H9 (cell line): Measurements from ENCODE around the gene GPBAR1. TPM values are rescaled to one million over a fixed set of nuclear protein-coding genes. Genes with fewer than 3 reads are reported as not detected.

ENCODE experiments used
- DNase-seq: peaks from one replicate; pipeline ENCODE4 v3.0.0-alpha.2; 2017
- H2AFZ ChIP-seq: one replicate; pipeline ENCODE4 v1.6.1; 2013; ENCODE audit warnings: mild to moderate bottlenecking, low read length, control low read depth, moderate library complexity
- H2AK5ac ChIP-seq: 2 replicates; pipeline ENCODE4 v1.6.1; 2013; ENCODE audit warnings: low read length, control low read depth, mixed read lengths; ENCODE audit not compliant: insufficient read length
- H2BK120ac ChIP-seq: one replicate; pipeline ENCODE4 v1.6.1; 2013; ENCODE audit warnings: low read depth, mild to moderate bottlenecking, low read length, control low read depth, inconsistent platforms; ENCODE audit not compliant: poor library complexity, severe bottlenecking
- H2BK12ac ChIP-seq: 2 replicates; pipeline ENCODE4 v1.6.1; 2013; ENCODE audit warnings: low read length, control low read depth, mixed read lengths, low read depth; ENCODE audit not compliant: insufficient read length
- H2BK15ac ChIP-seq: 2 replicates; pipeline ENCODE4 v1.6.1; 2013; ENCODE audit warnings: low read depth, low read length, control low read depth
- H2BK20ac ChIP-seq: one replicate; pipeline ENCODE4 v1.6.1; 2013; ENCODE audit warnings: low read depth, mild to moderate bottlenecking, low read length, control low read depth, inconsistent platforms; ENCODE audit not compliant: poor library complexity, severe bottlenecking
- H2BK5ac ChIP-seq: 2 replicates; pipeline ENCODE4 v1.6.1; 2013; ENCODE audit warnings: low read length, control low read depth, mixed read lengths; ENCODE audit not compliant: insufficient read length
- H3K14ac ChIP-seq: 2 replicates; pipeline ENCODE4 v1.6.1; 2013; ENCODE audit warnings: low read length, control low read depth; ENCODE audit not compliant: insufficient read depth
- H3K18ac ChIP-seq: 2 replicates; pipeline ENCODE4 v1.6.1; 2013; ENCODE audit warnings: low read depth, mild to moderate bottlenecking, mixed read lengths, low read length, control low read depth; ENCODE audit not compliant: insufficient read length
- H3K23ac ChIP-seq: 2 replicates; pipeline ENCODE4 v1.6.1; 2013; ENCODE audit warnings: low read length, control low read depth, mixed read lengths, low read depth; ENCODE audit not compliant: insufficient read length
- H3K23me2 ChIP-seq: 2 replicates; pipeline ENCODE4 v1.6.1; 2013; ENCODE audit warnings: low read depth, mild to moderate bottlenecking, mixed read lengths, low read length, control low read depth; ENCODE audit not compliant: insufficient read length, poor library complexity, severe bottlenecking
- H3K27ac ChIP-seq: 2 replicates; pipeline ENCODE4 v1.5.1; 2013; ENCODE audit warnings: low read length, control low read depth, mixed read lengths, low read depth; ENCODE audit not compliant: insufficient read length
- H3K27me3 ChIP-seq: 2 replicates; pipeline ENCODE4 v1.6.1; 2013; ENCODE audit warnings: low read length, control low read depth, inconsistent platforms; ENCODE audit not compliant: insufficient read depth
- H3K4ac ChIP-seq: 2 replicates; pipeline ENCODE4 v1.6.1; 2013; ENCODE audit warnings: low read depth, mild to moderate bottlenecking, control low read depth, inconsistent platforms, low read length, moderate library complexity
- H3K4me1 ChIP-seq: 2 replicates; pipeline ENCODE4 v1.6.1; 2013; ENCODE audit warnings: low read length, control low read depth, inconsistent platforms; ENCODE audit not compliant: insufficient read depth
- H3K4me2 ChIP-seq: 2 replicates; pipeline ENCODE4 v1.6.1; 2013; ENCODE audit warnings: low read length, control low read depth, mixed read lengths; ENCODE audit not compliant: insufficient read length, insufficient read depth
- H3K56ac ChIP-seq: 2 replicates; pipeline ENCODE4 v1.6.1; 2013; ENCODE audit warnings: low read depth, mild to moderate bottlenecking, mixed read lengths, low read length, control low read depth; ENCODE audit not compliant: insufficient read length
- H3K79me1 ChIP-seq: 2 replicates; pipeline ENCODE4 v1.6.1; 2013; ENCODE audit warnings: low read depth, mild to moderate bottlenecking, moderate library complexity, low read length, control low read depth, inconsistent platforms; ENCODE audit not compliant: insufficient read depth, poor library complexity, severe bottlenecking
- H3K79me2 ChIP-seq: 2 replicates; pipeline ENCODE4 v1.6.1; 2013; ENCODE audit warnings: low read length, control low read depth, inconsistent platforms; ENCODE audit not compliant: insufficient read depth
- H3K9ac ChIP-seq: 2 replicates; pipeline ENCODE4 v1.6.1; 2013; ENCODE audit warnings: low read length, control low read depth, mixed read lengths; ENCODE audit not compliant: insufficient read length; ENCODE audit errors: extremely low read depth
- H3K9me3 ChIP-seq: one replicate; pipeline ENCODE4 v1.6.1; 2013; ENCODE audit warnings: low read depth, low read length, inconsistent platforms; ENCODE audit not compliant: control insufficient read depth
- H3T11ph ChIP-seq: one replicate; pipeline ENCODE4 v1.6.1; 2013; ENCODE audit warnings: mild to moderate bottlenecking, low read length, control low read depth, inconsistent platforms
- H4K20me1 ChIP-seq: one replicate; pipeline ENCODE4 v1.6.1; 2013; ENCODE audit not compliant: control insufficient read depth, insufficient read length, insufficient read depth
- H4K5ac ChIP-seq: 2 replicates; pipeline ENCODE4 v1.6.1; 2013; ENCODE audit warnings: low read depth, mild to moderate bottlenecking, mixed read lengths, low read length, control low read depth; ENCODE audit not compliant: insufficient read length
- H4K8ac ChIP-seq: replicated peaks from 2 replicates; pipeline ENCODE4 v1.6.1; 2013; ENCODE audit warnings: low read length, control low read depth, mixed read lengths, low read depth; ENCODE audit not compliant: insufficient read length
- H4K91ac ChIP-seq: 2 replicates; pipeline ENCODE4 v1.6.1; 2013; ENCODE audit warnings: low read depth, mild to moderate bottlenecking, moderate library complexity, mixed read lengths, low read length, control low read depth; ENCODE audit not compliant: insufficient read length
- H3K27ac Mint-ChIP-seq, 3 experiments: 2 replicates in 2 of 3; 3 replicates in 1 of 3; pipeline ENCODE4 v1.8.0; 2020 to 2021; ENCODE audit warnings: mixed read lengths in 3 of 3, mild to moderate bottlenecking in 1 of 3, moderate library complexity in 1 of 3
- H3K27me3 Mint-ChIP-seq: 2 replicates; pipeline ENCODE4 v1.8.0; 2021; ENCODE audit warnings: low read depth, mild to moderate bottlenecking, moderate library complexity, mixed read lengths
- H3K36me3 Mint-ChIP-seq, 3 experiments: 2 replicates in 2 of 3; 3 replicates in 1 of 3; pipeline ENCODE4 v1.8.0; 2020 to 2021; ENCODE audit warnings: low read depth in 3 of 3, mixed read lengths in 3 of 3; ENCODE audit not compliant: insufficient read depth in 1 of 3
- H3K4me1 Mint-ChIP-seq, 2 experiments: 2 replicates each; pipeline ENCODE4 v1.8.0; 2020; ENCODE audit warnings: mixed read lengths in 2 of 2
- H3K4me3 Mint-ChIP-seq, 2 experiments: 2 replicates in 1 of 2; 3 replicates in 1 of 2; pipeline ENCODE4 v1.8.0; 2020 to 2021; ENCODE audit warnings: mild to moderate bottlenecking in 2 of 2, mixed read lengths in 2 of 2, moderate library complexity in 1 of 2
- H3K9me3 Mint-ChIP-seq, 2 experiments: 2 replicates in 1 of 2; 3 replicates in 1 of 2; pipeline ENCODE4 v1.8.0; 2020; ENCODE audit warnings: mild to moderate bottlenecking in 2 of 2, mixed read lengths in 2 of 2, moderate library complexity in 1 of 2
- CTCF ChIP-seq: fragments of 200-600 bp; sonication (generic); conservative IDR thresholded peaks from 3 replicates; pipeline ENCODE4 v1.8.0; 2021; ENCODE audit warnings: antibody characterized with exemption, mild to moderate bottlenecking
- WGBS: extraction: QIAGEN DNeasy Blood & Tissue Kit; methylation state at CpG from one replicate; pipeline ENCODE4 v1.1.7; 2013; ENCODE audit warnings: missing lambda C conversion rate, low lambda C conversion rate, mixed read lengths; ENCODE audit not compliant: insufficient read length; ENCODE audit errors: extremely low coverage; 5-methylcytosine and 5-hydroxymethylcytosine counted together
- total RNA-seq: library from RNA; stranded (reverse); gene quantifications from 2 replicates; pipeline ENCODE4 v1.2.1, GENCODE V29; 2021

Gene GPBAR1
- total RNA-seq, 1 experiment from 2014 or later: 0.44 TPM

DNA sequence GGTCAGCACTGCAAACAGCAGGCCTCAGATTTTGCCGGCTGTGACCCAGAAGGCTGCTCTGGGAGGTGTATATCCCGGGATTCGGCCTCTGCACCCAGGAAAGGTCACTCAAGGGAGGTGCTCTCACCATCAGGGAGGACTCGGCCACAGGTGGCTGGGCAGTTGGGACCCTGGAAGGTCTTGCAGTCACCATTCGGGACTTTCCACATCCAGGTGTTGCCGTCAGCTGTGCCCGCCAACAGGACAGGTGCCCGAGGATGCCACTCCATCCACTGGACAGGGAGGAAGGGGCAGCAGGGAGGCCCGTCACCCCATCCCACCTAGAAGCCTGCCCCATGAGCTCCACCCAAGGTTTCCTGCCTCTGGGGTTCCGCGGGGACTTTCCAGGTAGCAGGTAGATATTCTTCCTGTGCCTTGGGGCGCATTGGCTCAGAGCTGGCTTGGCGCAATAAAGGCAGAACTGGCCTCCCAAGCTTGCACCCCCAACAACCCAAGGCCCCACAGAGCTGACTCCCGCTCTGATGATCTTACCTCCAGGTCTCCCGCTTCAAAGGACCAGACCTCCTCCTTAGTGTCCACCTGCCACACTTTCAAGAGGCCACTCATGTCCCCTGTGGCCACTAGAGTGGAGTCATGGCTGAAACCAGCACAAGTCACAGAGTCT is 5.6 kb downstream of the GPBAR1 start:
- H2BK12ac ChIP-seq: no peak overlapping the region
- H2AK5ac ChIP-seq: no peak overlapping the region
- WGBS: no CpG with 5 or more reads among the region's 15 CpGs
- no peak overlapping the region for H2BK15ac ChIP-seq
- H3K4me2 ChIP-seq: no peak overlapping the region
- H3K9me3 ChIP-seq: no peaks in the 10 kb centered on the region
- no peak overlapping the region for H3K4ac ChIP-seq
- no peak overlapping the region for H3K27ac ChIP-seq
- H3K18ac ChIP-seq: no peak overlapping the region
- no peak overlapping the region for H3K14ac ChIP-seq
- H3K27me3 ChIP-seq: no peaks in the 10 kb centered on the region
- no peak for DNase-seq
- no peak overlapping the region for H3K56ac ChIP-seq
- no peaks in the 10 kb centered on the region for H3K79me1 ChIP-seq
- H4K5ac ChIP-seq: no peak overlapping the region
- H3K9ac ChIP-seq: no peak overlapping the region
- Mint-ChIP-seq H3K36me3 (peaks cover 19 to 42% (median 38%) of the 10 kb centered on the region in 3 experiments; a peak in 6 of 7 replicates), H3K9me3 (no peaks in the 10 kb centered on the region), H3K27ac (peak overlapping the region in 1 of 3 experiments; percentile 72; a peak in 1 of 7 replicates), H3K27me3 (no peaks in the 10 kb centered on the region; the same call in 1 of the 2 replicates), H3K4me3 (no peak overlapping the region), H3K4me1 (peaks cover 11 to 16% of the 10 kb centered on the region in 2 experiments)
- no peak overlapping the region for H3K23ac ChIP-seq
- no peak overlapping the region for H2BK20ac ChIP-seq
- no peaks in the 10 kb centered on the region for H3K79me2 ChIP-seq
- no peak overlapping the region for H2AFZ ChIP-seq
- peaks cover 9% of the 10 kb centered on the region for H3K23me2 ChIP-seq
- no peak for TF ChIP-seq CTCF
- no peak overlapping the region for H4K8ac ChIP-seq
- no peak overlapping the region for H4K91ac ChIP-seq
- no peak overlapping the region for H3T11ph ChIP-seq
- H4K20me1 ChIP-seq: no peaks in the 10 kb centered on the region
- peaks cover 3% of the 10 kb centered on the region; the same call in 1 of the 2 replicates for H3K4me1 ChIP-seq
- H2BK120ac ChIP-seq: no peak overlapping the region
- H2BK5ac ChIP-seq: no peak overlapping the region
